ENCODE results near the gene ZNF362.

Gene ZNF362

GRCh38 chr1:33250217-33250616 is 6.1 kb upstream of the ZNF362 start:
- TF ChIP-seq, protein P1, sequence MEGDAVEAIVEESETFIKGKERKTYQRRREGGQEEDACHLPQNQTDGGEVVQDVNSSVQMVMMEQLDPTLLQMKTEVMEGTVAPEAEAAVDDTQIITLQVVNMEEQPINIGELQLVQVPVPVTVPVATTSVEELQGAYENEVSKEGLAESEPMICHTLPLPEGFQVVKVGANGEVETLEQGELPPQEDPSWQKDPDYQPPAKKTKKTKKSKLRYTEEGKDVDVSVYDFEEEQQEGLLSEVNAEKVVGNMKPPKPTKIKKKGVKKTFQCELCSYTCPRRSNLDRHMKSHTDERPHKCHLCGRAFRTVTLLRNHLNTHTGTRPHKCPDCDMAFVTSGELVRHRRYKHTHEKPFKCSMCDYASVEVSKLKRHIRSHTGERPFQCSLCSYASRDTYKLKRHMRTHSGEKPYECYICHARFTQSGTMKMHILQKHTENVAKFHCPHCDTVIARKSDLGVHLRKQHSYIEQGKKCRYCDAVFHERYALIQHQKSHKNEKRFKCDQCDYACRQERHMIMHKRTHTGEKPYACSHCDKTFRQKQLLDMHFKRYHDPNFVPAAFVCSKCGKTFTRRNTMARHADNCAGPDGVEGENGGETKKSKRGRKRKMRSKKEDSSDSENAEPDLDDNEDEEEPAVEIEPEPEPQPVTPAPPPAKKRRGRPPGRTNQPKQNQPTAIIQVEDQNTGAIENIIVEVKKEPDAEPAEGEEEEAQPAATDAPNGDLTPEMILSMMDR (IDR thresholded peaks at IDR 0.05; ENCODE audit: low read depth, low read length) = no peak
- in situ Hi-C loops (cut with HindIII; ENCODE audit: low sequenced_read_pairs) = no loop called here
- no peak for DNase-seq (ENCODE audit: low read depth, low spot score)
- H3K4me3 ChIP-seq (ENCODE audit: low read depth, low read length) = no peak overlapping the region

DNA sequence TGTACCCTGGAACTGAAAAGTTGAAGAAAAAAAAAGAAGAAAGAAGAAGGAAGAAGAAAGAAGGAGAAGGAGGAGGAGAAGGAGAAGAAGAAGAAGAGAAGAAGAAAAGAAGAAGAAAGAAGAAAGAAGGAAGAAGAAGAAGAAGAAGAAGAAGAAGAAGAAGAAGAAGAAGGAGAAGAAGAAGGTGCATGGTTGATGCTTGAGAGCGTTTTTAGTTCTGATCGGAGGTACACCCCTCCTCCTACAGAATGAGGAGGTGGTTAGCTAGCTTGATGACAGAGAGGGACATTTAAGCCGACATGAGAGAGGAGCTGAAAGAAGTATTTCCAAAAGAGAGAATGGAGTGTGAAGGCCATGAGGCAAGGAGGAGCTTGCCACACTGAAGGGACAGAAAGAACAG is 5.6 kb upstream of the ZNF362 start:
- TF ChIP-seq, protein P1 (IDR thresholded peaks at IDR 0.05; ENCODE audit: low read depth, low read length) = no peak
- H3K4me3 ChIP-seq (ENCODE audit: low read depth, low read length) = no peak overlapping the region
- no peak for DNase-seq (ENCODE audit: low read depth, low spot score)
- in situ Hi-C loops (cut with HindIII; ENCODE audit: low sequenced_read_pairs) = no loop called here

GRCh38 chr1:33254491-33254890 is 1.8 kb upstream of the ZNF362 start:
- TF ChIP-seq, protein P1 (IDR thresholded peaks at IDR 0.05; ENCODE audit: low read depth, low read length) = no peak
- H3K4me3 ChIP-seq (ENCODE audit: low read depth, low read length) = no peak overlapping the region
- no peak for DNase-seq (ENCODE audit: low read depth, low spot score)
- in situ Hi-C loops (cut with HindIII; ENCODE audit: low sequenced_read_pairs) = no loop called here

DNA sequence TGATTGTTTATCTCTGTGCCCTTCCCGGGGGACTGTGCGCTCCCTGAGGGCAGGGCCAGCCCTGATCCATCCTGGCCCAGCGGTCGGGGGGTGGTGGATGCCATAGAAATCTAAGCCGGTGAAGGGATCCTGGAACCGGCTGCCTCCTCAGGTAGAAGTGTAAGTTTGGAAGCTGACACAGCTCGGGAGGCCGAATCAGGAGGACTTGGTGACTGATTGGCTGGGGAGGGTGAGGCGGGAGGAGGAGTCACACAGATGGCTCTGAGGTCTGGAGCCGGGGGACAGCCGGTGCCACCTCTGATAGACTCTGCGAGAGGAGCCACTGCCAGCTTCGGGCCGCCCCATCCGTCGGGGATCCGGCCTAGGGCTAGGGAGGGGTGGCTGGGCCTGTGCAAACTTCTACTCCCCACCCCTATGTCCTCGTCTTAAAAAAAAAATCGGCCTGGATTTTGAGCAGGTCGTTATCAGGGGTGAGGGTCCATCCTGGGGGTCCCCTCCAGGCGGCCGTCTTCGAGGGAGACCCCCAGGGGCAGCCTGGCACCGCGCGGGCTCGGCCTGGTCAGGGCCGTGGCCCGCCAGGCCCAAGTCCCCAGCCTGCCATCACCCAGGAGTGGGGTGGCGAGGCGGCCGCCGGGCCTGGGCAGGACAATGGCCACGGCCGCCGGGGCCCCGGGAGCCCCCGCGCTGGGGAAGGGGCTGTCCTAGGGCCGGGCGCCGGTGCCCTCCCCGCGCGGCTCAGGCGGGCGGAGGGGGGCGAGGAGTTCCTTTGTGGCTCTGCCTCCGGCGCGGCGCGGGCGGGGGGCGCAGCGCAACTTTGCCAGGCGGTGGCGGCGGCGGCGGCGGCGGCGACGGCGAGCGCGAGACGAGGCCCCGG is 708 bp upstream of the ZNF362 start:
- TF ChIP-seq, protein P1 (IDR thresholded peaks at IDR 0.05; ENCODE audit: low read depth, low read length) = no peak
- in situ Hi-C loops (cut with HindIII; ENCODE audit: low sequenced_read_pairs) = no loop called here
- H3K4me3 ChIP-seq (ENCODE audit: low read depth, low read length) = peak overlapping the region; percentile 20
- DNase-seq (ENCODE audit: low read depth, low spot score) = peak; percentile 35

DNA sequence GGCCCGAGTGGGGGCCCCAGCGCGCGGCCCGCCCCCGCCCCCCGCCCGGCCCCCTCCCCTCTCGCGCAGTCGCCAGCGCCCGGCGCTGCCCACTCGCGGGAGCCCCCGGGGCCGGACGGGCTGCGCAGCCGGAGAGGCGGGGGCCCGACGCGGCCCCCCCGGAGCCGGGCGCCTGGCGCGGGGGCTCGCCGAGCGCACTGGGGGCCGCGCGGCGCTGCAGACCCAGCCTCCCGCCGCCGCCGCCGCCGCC is 146 bp upstream of the ZNF362 start:
- DNase-seq (ENCODE audit: low read depth, low spot score) = no peak
- TF ChIP-seq, protein P1 (IDR thresholded peaks at IDR 0.05; ENCODE audit: low read depth, low read length) = no peak
- H3K4me3 ChIP-seq (ENCODE audit: low read depth, low read length) = peak overlapping the region; percentile 20
- in situ Hi-C loops (cut with HindIII; ENCODE audit: low sequenced_read_pairs) = no loop called here

DNA sequence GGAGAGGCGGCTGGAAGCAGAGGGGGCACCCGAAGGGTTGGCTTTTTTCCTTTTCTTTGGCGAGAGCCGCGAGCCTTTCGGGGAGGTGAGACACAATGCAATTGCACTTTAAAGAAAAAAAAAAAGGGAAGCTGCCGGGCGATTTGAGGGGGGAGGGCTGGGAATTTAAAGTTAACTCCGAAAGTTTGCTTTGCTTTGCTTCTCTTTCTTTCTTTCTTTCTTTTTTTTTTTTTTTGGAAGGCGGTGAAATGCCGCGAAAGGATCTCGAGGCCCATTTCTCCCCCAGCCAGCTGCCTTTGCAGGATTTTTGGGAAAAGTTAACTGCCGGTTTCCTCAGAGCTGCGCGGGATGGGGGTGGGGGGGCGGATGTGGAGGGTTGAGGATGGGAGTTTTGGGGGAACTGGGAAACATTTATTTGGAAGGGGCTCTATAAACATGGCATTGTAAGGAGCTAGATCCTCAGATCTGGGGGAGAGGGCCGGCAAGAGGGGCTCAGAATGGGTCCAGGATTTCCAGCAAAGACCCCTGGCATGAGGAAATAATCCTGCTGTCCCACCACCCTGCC is 997 bp downstream of the ZNF362 start:
- H3K4me3 ChIP-seq (ENCODE audit: low read depth, low read length) = peak overlapping the region; percentile 82
- no peak for DNase-seq (ENCODE audit: low read depth, low spot score)
- TF ChIP-seq, protein P1 (IDR thresholded peaks at IDR 0.05; ENCODE audit: low read depth, low read length) = no peak
- in situ Hi-C loops (cut with HindIII; ENCODE audit: low sequenced_read_pairs) = no loop called here
